Transverse colon (tissue), 3 donors: Measurements from ENCODE around the gene ZNF804A.

ENCODE experiments used
- CTCF ChIP-seq, 5 experiments: fragments of 200-600 bp in 3 of 5; fragments of 450-650 bp in 2 of 5; sonication (generic) in 3 of 5; IDR thresholded peaks; 1 replicate in 2 of 5; 2 replicates in 3 of 5; pipeline ENCODE4 v1.5.1; 2016 to 2017; ENCODE audit warnings: antibody characterized with exemption in 5 of 5, inconsistent platforms in 3 of 5, mild to moderate bottlenecking in 2 of 5, moderate library complexity in 1 of 5
- POLR2A ChIP-seq: fragments of 450-650 bp; IDR thresholded peaks from one replicate; pipeline ENCODE4 v1.6.1; 2016; ENCODE audit warnings: antibody characterized with exemption, mild to moderate bottlenecking, moderate library complexity

DNA sequence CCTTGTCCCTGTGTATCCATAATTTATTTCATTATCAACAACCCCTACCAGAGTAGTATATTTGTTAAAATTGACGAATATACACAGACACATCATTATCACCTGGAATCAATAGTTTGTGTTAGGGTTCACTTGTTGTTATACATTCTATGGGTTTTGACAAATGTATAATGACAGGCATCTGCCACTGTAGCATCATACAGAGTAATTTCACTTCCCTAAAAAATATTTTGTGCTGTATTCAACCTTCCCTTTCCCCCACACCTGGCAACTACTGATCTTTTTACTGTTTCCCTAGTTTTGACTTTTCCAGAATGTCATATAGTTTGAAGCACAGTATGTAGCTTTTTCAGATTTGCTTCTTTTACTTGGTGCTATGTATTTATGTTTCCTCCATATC, 132.0 kb downstream of the ZNF804A start:
- no peak for TF ChIP-seq CTCF (IDR thresholded peaks at IDR 0.05)
- no peak for TF ChIP-seq POLR2A
